Prostate gland (tissue), 2 donors: ENCODE results near the gene ERP44.

Source experiments
- POLR2A ChIP-seq: fragments of 450-650 bp; IDR thresholded peaks from one replicate; pipeline ENCODE4 v1.6.1; 2016; ENCODE audit warnings: antibody characterized with exemption, mild to moderate bottlenecking
- POLR2AphosphoS5 ChIP-seq: sonication (generic); formaldehyde crosslinking; IDR thresholded peaks from one replicate; pipeline ENCODE4 v1.6.1; 2017; ENCODE audit warnings: antibody characterized with exemption
- TF ChIP-seq, protein P1 (sequence below), 4 experiments: fragments of 200-600 bp in 2 of 4; fragments of 450-650 bp in 2 of 4; sonication (generic) in 2 of 4; IDR thresholded peaks; 1 replicate in 3 of 4; 2 replicates in 1 of 4; pipeline ENCODE4 v1.5.1; 2016 to 2019; ENCODE audit warnings: antibody characterized with exemption in 4 of 4, mild to moderate bottlenecking in 2 of 4, moderate library complexity in 2 of 4

DNA sequence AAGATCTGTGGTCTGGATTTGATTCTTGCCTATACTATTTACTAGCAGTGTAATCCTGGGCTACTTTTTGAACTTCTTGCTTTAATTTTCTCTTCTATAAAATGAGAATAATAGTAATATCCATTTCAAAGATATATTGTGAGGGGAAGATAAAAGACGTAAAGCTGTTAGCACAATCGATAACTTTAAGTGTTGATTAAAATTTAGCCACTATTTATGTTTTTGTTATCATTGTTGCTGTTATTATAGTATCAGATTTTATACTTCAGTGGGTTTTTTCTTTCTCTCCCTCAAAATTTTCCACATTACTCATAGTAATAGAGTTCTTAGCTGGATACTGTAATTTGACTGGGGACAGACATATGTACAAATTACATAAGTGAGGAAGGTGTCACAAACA lies 150.3 kb downstream of the ERP44 start:
- TF ChIP-seq, protein P1, sequence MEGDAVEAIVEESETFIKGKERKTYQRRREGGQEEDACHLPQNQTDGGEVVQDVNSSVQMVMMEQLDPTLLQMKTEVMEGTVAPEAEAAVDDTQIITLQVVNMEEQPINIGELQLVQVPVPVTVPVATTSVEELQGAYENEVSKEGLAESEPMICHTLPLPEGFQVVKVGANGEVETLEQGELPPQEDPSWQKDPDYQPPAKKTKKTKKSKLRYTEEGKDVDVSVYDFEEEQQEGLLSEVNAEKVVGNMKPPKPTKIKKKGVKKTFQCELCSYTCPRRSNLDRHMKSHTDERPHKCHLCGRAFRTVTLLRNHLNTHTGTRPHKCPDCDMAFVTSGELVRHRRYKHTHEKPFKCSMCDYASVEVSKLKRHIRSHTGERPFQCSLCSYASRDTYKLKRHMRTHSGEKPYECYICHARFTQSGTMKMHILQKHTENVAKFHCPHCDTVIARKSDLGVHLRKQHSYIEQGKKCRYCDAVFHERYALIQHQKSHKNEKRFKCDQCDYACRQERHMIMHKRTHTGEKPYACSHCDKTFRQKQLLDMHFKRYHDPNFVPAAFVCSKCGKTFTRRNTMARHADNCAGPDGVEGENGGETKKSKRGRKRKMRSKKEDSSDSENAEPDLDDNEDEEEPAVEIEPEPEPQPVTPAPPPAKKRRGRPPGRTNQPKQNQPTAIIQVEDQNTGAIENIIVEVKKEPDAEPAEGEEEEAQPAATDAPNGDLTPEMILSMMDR (IDR thresholded peaks at IDR 0.05) = no peak
- TF ChIP-seq POLR2AphosphoS5 (no peak), POLR2A (no peak)
